ENCODE measurements around the gene FNTB. TPM values are rescaled to one million over a fixed set of nuclear protein-coding genes. Genes with fewer than 3 reads are reported as not detected.

The FNTB gene
- total RNA-seq, 1 donor = 12.7 TPM

- H3K4me3 ChIP-seq (ENCODE audit: insufficient read depth, low read length) = peak overlapping the region; percentile 73
- TF ChIP-seq CTCF (IDR thresholded peaks at IDR 0.05; ENCODE audit: extremely low read depth, low read depth, low read length) = no peak
These were observed 13.7 kb upstream of the FNTB start for GRCh38 chr14:64973026-64973442.

GRCh38 chr14:64973826-64974225, 12.9 kb upstream of the FNTB start:
- no peak for TF ChIP-seq CTCF (IDR thresholded peaks at IDR 0.05; ENCODE audit: extremely low read depth, low read depth, low read length)
- DNase-seq (ENCODE audit: insufficient read length, low spot score, missing footprints) = no peak
- no peak overlapping the region for H3K27ac ChIP-seq (ENCODE audit: low read depth, low read length)
- H3K4me2 ChIP-seq (ENCODE audit: insufficient read depth, low read length) = no peak overlapping the region
- H3K9me3 ChIP-seq (ENCODE audit: low read depth, low read length) = no peaks in the 10 kb centered on the region
- no peaks in the 10 kb centered on the region for H3K79me2 ChIP-seq (ENCODE audit: insufficient read depth, low read length)
- H3K4me3 ChIP-seq (ENCODE audit: insufficient read depth, low read length) = no peak overlapping the region
- H3K4me1 ChIP-seq (ENCODE audit: insufficient read depth, low read length) = peaks cover 5% of the 10 kb centered on the region
- peaks cover 9% of the 10 kb centered on the region for H3K27me3 ChIP-seq (ENCODE audit: insufficient read depth, low read length)
- H4K20me1 ChIP-seq (ENCODE audit: insufficient read depth, low read length) = no peaks in the 10 kb centered on the region
- H3K36me3 ChIP-seq (ENCODE audit: insufficient read depth, low read length) = no peaks in the 10 kb centered on the region
- no peak overlapping the region for H2AFZ ChIP-seq (ENCODE audit: low read length)

More at GRCh38 chr14:64973026-64973442, 13.7 kb upstream of the FNTB start:
- H3K27ac ChIP-seq (ENCODE audit: low read depth, low read length) = no peak overlapping the region
- peaks cover 5% of the 10 kb centered on the region for H3K4me1 ChIP-seq (ENCODE audit: insufficient read depth, low read length)
- no peak for DNase-seq (ENCODE audit: insufficient read length, low spot score, missing footprints)
- H3K36me3 ChIP-seq (ENCODE audit: insufficient read depth, low read length) = no peaks in the 10 kb centered on the region
- peaks cover 9% of the 10 kb centered on the region for H3K27me3 ChIP-seq (ENCODE audit: insufficient read depth, low read length)
- peak overlapping the region; percentile 21 for H2AFZ ChIP-seq (ENCODE audit: low read length)
- peak overlapping the region; percentile 79 for H3K4me2 ChIP-seq (ENCODE audit: insufficient read depth, low read length)
- H3K9me3 ChIP-seq (ENCODE audit: low read depth, low read length) = no peaks in the 10 kb centered on the region
- no peaks in the 10 kb centered on the region for H3K79me2 ChIP-seq (ENCODE audit: insufficient read depth, low read length)
- H4K20me1 ChIP-seq (ENCODE audit: insufficient read depth, low read length) = no peaks in the 10 kb centered on the region

GRCh38 chr14:64974563-64974962, 12.1 kb upstream of the FNTB start:
- no peaks in the 10 kb centered on the region for H3K36me3 ChIP-seq (ENCODE audit: insufficient read depth, low read length)
- H3K4me1 ChIP-seq (ENCODE audit: insufficient read depth, low read length) = peaks cover 5% of the 10 kb centered on the region
- H3K4me3 ChIP-seq (ENCODE audit: insufficient read depth, low read length) = no peak overlapping the region
- no peak overlapping the region for H3K4me2 ChIP-seq (ENCODE audit: insufficient read depth, low read length)
- no peak overlapping the region for H3K27ac ChIP-seq (ENCODE audit: low read depth, low read length)
- no peaks in the 10 kb centered on the region for H4K20me1 ChIP-seq (ENCODE audit: insufficient read depth, low read length)
- H3K79me2 ChIP-seq (ENCODE audit: insufficient read depth, low read length) = no peaks in the 10 kb centered on the region
- peaks cover 9% of the 10 kb centered on the region for H3K27me3 ChIP-seq (ENCODE audit: insufficient read depth, low read length)
- H3K9me3 ChIP-seq (ENCODE audit: low read depth, low read length) = no peaks in the 10 kb centered on the region
- DNase-seq (ENCODE audit: insufficient read length, low spot score, missing footprints) = no peak
- no peak overlapping the region for H2AFZ ChIP-seq (ENCODE audit: low read length)
- TF ChIP-seq CTCF (IDR thresholded peaks at IDR 0.05; ENCODE audit: extremely low read depth, low read depth, low read length) = no peak

GRCh38 chr14:64979336-64980074, 7.2 kb upstream of the FNTB start:
- Histone ChIP-seq H3K79me2 (ENCODE audit: insufficient read depth, low read length) (no peaks in the 10 kb centered on the region), H3K4me1 (ENCODE audit: insufficient read depth, low read length) (peaks cover 4% of the 10 kb centered on the region), H3K36me3 (ENCODE audit: insufficient read depth, low read length) (no peaks in the 10 kb centered on the region), H2AFZ (ENCODE audit: low read length) (no peak overlapping the region), H3K9me3 (ENCODE audit: low read depth, low read length) (no peaks in the 10 kb centered on the region), H3K4me3 (ENCODE audit: insufficient read depth, low read length) (no peak overlapping the region), H3K27me3 (ENCODE audit: insufficient read depth, low read length) (peaks cover 6% of the 10 kb centered on the region), H4K20me1 (ENCODE audit: insufficient read depth, low read length) (no peaks in the 10 kb centered on the region), H3K4me2 (ENCODE audit: insufficient read depth, low read length) (no peak overlapping the region), H3K27ac (ENCODE audit: low read depth, low read length) (no peak overlapping the region)
- no peak for TF ChIP-seq CTCF (IDR thresholded peaks at IDR 0.05; ENCODE audit: extremely low read depth, low read depth, low read length)
- no peak for DNase-seq (ENCODE audit: insufficient read length, low spot score, missing footprints)
